ENCODE measurements around the gene RPS2. TPM values are rescaled to one million over a fixed set of nuclear protein-coding genes. Genes with fewer than 3 reads are reported as not detected.

The RPS2 gene
- total RNA-seq, 1 donor from 2014 or later = 3,117 TPM

DNA sequence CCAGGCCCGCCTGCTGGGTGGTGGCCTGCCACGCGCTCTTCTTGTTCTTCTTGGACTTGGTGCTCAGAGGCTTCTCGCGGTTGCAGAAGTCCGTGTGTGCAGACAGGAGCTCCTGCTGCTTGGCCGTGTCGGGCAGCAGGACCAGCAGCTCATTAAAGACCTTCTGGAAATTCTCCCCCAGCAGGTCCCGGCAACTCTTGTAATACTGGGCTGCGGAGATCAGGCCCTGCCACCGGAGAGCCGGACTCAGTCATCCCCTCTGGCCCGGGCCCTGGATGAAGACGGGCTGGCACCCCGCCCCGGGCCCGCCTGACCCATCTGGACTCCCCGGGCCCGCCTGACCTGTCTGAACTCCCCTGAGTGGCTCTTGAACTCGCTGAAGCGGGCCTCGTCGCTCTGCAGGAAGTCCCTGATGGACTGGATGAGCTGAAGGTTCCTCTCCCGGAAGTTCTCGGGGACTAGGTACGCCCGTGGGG lies 33.8 kb upstream of the RPS2 start:
- Histone ChIP-seq H3K4me1 (peaks cover 1% of the 10 kb centered on the region), H3K4me3 (no peak overlapping the region), H3K36me3 (peaks cover 0 to 56% of the 10 kb centered on the region in 2 donors), H3K9me3 (no peaks in the 10 kb centered on the region), H3K27me3 (no peaks in the 10 kb centered on the region), H3K27ac (no peak overlapping the region)
- TF ChIP-seq POLR2A (IDR thresholded peaks at IDR 0.05) (no peak), POLR2AphosphoS5 (IDR thresholded peaks at IDR 0.05; ENCODE audit: insufficient read depth in 1 of 2, low read depth in 1 of 2) (no peak)
- TF ChIP-seq, protein P1, sequence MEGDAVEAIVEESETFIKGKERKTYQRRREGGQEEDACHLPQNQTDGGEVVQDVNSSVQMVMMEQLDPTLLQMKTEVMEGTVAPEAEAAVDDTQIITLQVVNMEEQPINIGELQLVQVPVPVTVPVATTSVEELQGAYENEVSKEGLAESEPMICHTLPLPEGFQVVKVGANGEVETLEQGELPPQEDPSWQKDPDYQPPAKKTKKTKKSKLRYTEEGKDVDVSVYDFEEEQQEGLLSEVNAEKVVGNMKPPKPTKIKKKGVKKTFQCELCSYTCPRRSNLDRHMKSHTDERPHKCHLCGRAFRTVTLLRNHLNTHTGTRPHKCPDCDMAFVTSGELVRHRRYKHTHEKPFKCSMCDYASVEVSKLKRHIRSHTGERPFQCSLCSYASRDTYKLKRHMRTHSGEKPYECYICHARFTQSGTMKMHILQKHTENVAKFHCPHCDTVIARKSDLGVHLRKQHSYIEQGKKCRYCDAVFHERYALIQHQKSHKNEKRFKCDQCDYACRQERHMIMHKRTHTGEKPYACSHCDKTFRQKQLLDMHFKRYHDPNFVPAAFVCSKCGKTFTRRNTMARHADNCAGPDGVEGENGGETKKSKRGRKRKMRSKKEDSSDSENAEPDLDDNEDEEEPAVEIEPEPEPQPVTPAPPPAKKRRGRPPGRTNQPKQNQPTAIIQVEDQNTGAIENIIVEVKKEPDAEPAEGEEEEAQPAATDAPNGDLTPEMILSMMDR (IDR thresholded peaks at IDR 0.05) = no peak
- intact Hi-C loops (cut with DNase I) = no loop called here
- no peak for DNase-seq (ENCODE audit: extremely low spot score in 2 of 2)

DNA sequence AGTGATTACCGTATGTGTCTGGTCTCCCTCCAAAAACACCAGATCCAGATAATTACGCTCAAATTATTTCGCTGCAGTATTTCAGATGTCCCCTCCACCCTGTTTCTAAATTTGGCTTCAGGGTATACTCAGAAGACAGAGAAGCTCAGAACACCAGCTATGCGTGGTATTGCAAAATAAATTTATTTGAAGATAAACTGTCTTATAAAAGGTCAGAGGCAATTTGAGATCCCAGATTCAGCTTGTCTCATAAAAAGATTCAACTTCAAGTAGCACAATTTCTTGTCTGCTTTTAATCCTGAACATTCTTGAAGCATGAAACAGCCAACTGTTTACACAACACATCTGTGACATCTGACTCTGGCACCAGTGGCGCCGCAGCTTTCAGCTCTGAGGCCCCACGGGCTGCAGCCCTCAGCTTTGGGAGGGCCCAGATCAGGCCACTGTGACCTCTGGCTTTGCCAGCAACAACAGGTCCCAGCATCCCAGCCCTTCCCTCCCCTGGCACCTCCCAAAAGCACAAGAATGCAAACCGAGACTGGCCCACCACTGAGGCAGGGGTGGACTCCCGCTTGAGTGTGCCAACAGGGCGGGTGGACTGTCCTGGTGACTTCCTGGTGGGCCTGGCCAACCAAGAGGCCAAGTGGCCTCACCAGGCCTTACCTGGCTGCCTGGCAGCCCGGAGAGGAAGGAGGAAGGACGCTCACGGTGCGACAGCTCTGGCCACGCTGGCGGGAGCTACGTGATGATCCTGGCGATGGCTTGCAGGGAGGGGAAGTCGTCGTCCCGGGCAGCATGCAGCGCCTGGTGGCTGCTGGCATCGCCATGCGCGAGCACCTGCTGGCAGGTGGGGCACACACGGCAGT lies 33.1 kb upstream of the RPS2 start:
- Histone ChIP-seq H3K9me3 (no peaks in the 10 kb centered on the region), H3K27me3 (no peaks in the 10 kb centered on the region), H3K27ac (no peak overlapping the region), H3K36me3 (peaks cover 0 to 50% of the 10 kb centered on the region in 2 donors), H3K4me1 (no peaks in the 10 kb centered on the region), H3K4me3 (no peak overlapping the region)
- no peak for DNase-seq (ENCODE audit: extremely low spot score in 2 of 2)
- peak in 1 of 2 donors; percentile 33 for TF ChIP-seq POLR2AphosphoS5 (IDR thresholded peaks at IDR 0.05; ENCODE audit: insufficient read depth in 1 of 2, low read depth in 1 of 2)
- TF ChIP-seq POLR2A (IDR thresholded peaks at IDR 0.05) = no peak
- intact Hi-C loops (cut with DNase I) = no loop called here

DNA sequence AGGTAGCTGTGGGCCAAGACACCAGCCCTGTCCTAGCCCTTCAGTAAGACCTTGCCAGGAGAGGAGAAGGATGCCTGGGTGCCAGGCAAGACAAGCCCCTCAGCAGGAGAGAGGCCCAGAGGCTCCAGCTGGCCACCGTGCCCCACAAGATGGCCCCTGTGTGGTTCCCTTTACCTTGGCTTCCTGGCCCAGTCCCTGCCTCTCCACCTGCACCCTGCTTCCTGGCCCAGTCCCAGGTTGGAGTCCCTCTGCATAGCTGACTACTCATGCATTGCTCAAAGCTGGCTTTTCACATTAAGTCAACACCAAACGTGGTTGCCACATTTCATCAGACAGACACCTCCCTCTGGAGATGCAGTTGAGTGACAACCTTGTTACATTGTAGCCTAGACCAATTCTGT lies 29.1 kb upstream of the RPS2 start:
- no peaks in the 10 kb centered on the region for H3K9me3 ChIP-seq
- no peak for TF ChIP-seq POLR2AphosphoS5 (IDR thresholded peaks at IDR 0.05; ENCODE audit: insufficient read depth in 1 of 2, low read depth in 1 of 2)
- no peak for TF ChIP-seq POLR2A (IDR thresholded peaks at IDR 0.05)
- TF ChIP-seq, protein P1 (IDR thresholded peaks at IDR 0.05) = no peak
- intact Hi-C loops (cut with DNase I) = no loop called here
- no peak for DNase-seq (ENCODE audit: extremely low spot score in 2 of 2)
- H3K4me3 ChIP-seq = no peak overlapping the region
- peaks cover 9% of the 10 kb centered on the region for H3K27me3 ChIP-seq
- H3K27ac ChIP-seq = no peak overlapping the region
- H3K4me1 ChIP-seq = peaks cover 24% of the 10 kb centered on the region
- peaks cover 0 to 12% of the 10 kb centered on the region in 2 donors for H3K36me3 ChIP-seq

DNA sequence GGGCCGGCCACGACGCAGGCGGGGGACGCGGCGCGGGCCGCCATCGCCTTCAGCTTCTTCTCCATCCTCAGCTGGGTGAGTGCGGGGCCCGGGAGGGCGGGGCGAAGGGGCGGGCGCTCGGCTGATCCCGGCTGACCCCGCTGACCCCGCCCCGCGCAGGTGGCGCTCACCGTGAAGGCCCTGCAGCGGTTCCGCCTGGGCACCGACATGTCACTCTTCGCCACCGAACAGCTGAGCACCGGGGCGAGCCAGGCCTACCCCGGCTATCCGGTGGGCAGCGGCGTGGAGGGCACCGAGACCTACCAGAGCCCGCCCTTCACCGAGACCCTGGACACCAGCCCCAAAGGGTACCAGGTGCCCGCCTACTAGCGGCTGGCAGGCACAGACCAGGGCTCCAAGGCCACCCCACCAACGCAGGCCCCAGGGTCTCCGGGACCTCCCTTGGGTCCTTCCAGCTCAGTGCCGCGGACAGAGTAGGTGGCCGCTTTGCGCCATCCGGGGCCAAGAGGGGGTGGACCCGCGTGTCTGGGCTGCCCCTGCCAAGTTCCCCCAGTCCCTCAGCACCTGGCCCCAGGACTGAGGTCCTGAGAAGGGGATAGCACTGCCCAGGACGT lies 28.2 kb upstream of the RPS2 start:
- no peaks in the 10 kb centered on the region for H3K9me3 ChIP-seq
- DNase-seq (ENCODE audit: extremely low spot score in 2 of 2) = no peak
- no peak for TF ChIP-seq POLR2A (IDR thresholded peaks at IDR 0.05)
- TF ChIP-seq POLR2AphosphoS5 (IDR thresholded peaks at IDR 0.05; ENCODE audit: insufficient read depth in 1 of 2, low read depth in 1 of 2) = no peak
- TF ChIP-seq, protein P1 (IDR thresholded peaks at IDR 0.05) = no peak
- H3K27me3 ChIP-seq = peaks cover 9% of the 10 kb centered on the region
- intact Hi-C loops (cut with DNase I) = no loop called here
- H3K4me3 ChIP-seq = peak overlapping the region in 1 of 2 donors; percentile 29
- H3K27ac ChIP-seq = no peak overlapping the region
- H3K4me1 ChIP-seq = peaks cover 24% of the 10 kb centered on the region
- H3K36me3 ChIP-seq = peaks cover 0 to 2% of the 10 kb centered on the region in 2 donors

DNA sequence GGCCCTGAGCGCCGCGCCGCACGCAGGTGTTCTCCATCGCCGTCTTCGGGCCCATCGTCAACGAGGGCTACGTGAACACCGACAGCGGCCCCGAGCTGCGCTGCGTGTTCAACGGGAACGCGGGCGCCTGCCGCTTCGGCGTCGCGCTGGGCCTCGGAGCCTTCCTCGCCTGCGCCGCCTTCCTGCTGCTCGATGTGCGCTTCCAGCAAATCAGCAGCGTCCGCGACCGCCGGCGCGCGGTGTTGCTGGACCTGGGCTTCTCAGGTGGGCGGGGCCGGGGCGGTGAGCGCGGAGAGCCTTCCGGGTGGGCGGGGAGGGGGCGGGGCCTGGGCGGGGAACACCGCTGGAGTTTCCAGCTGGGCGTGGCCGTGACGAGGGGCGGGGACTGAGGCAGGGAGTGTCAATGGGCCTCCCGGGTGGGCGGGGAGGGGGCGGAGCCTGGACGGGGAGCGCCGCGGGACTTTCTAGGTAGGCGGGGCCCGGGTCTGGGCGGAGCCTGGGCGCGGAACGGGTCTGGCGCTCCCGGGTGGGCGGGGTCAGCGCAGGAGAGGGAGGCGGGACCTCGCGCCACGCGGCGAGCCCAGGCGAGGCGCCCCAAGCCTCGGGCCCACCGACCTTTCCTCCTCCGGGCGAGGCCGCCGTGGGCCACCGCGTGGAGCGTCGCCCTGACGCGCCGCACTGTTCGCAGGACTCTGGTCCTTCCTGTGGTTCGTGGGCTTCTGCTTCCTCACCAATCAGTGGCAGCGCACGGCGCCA lies 27.5 kb upstream of the RPS2 start:
- intact Hi-C loops (cut with DNase I) = no loop called here
- Histone ChIP-seq H3K9me3 (no peaks in the 10 kb centered on the region), H3K36me3 (no peaks in the 10 kb centered on the region), H3K27ac (no peak overlapping the region), H3K27me3 (peaks cover 9% of the 10 kb centered on the region), H3K4me1 (peaks cover 24% of the 10 kb centered on the region), H3K4me3 (peak overlapping the region; percentile 29 to 41)
- DNase-seq (ENCODE audit: extremely low spot score in 2 of 2) = no peak
- TF ChIP-seq POLR2A (IDR thresholded peaks at IDR 0.05) (peak in 1 of 2 donors; percentile 28), POLR2AphosphoS5 (IDR thresholded peaks at IDR 0.05; ENCODE audit: insufficient read depth in 1 of 2, low read depth in 1 of 2) (peak in 1 of 2 donors; percentile 50)
- TF ChIP-seq, protein P1 (IDR thresholded peaks at IDR 0.05) = no peak
